ENCODE results near the gene BTG4. TPM values are rescaled to one million over a fixed set of nuclear protein-coding genes. Genes with fewer than 3 reads are reported as not detected.

BTG4 gene
- total and polyA plus RNA-seq, 2 donors (not counting 3 experiments of a cell fraction or from before 2014, with no cell fraction given) = not detected

DNA sequence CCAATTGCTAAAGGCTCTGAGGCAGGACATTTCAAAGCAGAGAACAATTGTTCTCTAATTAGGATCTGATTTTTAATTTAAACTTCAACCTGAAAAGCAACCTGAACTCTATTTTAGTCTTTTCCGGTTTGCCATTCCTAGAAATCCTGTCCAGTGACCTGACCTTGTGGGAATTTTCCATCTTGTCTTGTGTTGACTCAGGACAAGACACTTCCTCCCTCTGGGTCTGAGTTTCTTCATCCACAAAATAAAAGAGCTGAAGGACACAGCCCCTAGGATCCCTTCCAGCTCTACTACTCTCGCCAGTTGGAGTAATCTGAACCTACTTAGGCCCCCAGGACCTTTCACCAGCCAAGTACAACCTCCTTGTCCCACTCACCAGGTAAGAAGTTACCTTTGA is 66.6 kb downstream of the BTG4 start:
- no peaks in the 10 kb centered on the region for H3K36me3 ChIP-seq (ENCODE audit: control insufficient read depth in 2 of 2, extremely low read depth in 1 of 2, insufficient read depth in 2 of 2, low read length in 2 of 2)
- no peak for TF ChIP-seq EZH2 (IDR thresholded peaks at IDR 0.05; ENCODE audit: borderline replicate concordance, low read depth, low read length, severe bottlenecking)
- no peak for TF ChIP-seq POLR2A (IDR thresholded peaks at IDR 0.05; ENCODE audit: low read depth, low read length)
- no peak for TF ChIP-seq FOS (IDR thresholded peaks at IDR 0.05; ENCODE audit: borderline replicate concordance, insufficient read depth, low read length)
- no peak for TF ChIP-seq MYC (IDR thresholded peaks at IDR 0.05; ENCODE audit: low read depth, low read length)
- no peak for TF ChIP-seq POLR2AphosphoS5 (IDR thresholded peaks at IDR 0.05; ENCODE audit: insufficient read depth, low read depth, low read length)
- TF ChIP-seq, protein P1, sequence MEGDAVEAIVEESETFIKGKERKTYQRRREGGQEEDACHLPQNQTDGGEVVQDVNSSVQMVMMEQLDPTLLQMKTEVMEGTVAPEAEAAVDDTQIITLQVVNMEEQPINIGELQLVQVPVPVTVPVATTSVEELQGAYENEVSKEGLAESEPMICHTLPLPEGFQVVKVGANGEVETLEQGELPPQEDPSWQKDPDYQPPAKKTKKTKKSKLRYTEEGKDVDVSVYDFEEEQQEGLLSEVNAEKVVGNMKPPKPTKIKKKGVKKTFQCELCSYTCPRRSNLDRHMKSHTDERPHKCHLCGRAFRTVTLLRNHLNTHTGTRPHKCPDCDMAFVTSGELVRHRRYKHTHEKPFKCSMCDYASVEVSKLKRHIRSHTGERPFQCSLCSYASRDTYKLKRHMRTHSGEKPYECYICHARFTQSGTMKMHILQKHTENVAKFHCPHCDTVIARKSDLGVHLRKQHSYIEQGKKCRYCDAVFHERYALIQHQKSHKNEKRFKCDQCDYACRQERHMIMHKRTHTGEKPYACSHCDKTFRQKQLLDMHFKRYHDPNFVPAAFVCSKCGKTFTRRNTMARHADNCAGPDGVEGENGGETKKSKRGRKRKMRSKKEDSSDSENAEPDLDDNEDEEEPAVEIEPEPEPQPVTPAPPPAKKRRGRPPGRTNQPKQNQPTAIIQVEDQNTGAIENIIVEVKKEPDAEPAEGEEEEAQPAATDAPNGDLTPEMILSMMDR (IDR thresholded peaks at IDR 0.05; ENCODE audit: extremely low read depth in 1 of 2, insufficient read depth in 1 of 2, low read depth in 1 of 2, low read length in 2 of 2) = no peak
- TF ChIP-seq JUN (IDR thresholded peaks at IDR 0.05; ENCODE audit: borderline replicate concordance, insufficient read depth, insufficient read length, low read depth) = no peak
- TF ChIP-seq, protein P2, sequence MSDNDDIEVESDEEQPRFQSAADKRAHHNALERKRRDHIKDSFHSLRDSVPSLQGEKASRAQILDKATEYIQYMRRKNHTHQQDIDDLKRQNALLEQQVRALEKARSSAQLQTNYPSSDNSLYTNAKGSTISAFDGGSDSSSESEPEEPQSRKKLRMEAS (IDR thresholded peaks at IDR 0.05; ENCODE audit: insufficient read depth, insufficient read length) = no peak
- no peak for TF ChIP-seq GATA2 (IDR thresholded peaks at IDR 0.05; ENCODE audit: insufficient read depth, insufficient read length, low read depth, low read length)
- no peak overlapping the region for H3K9ac ChIP-seq (replicated peaks; ENCODE audit: extremely low read depth, insufficient read depth, low read length)
- no peaks in the 10 kb centered on the region for H3K27me3 ChIP-seq (ENCODE audit: control insufficient read depth in 2 of 2, insufficient read depth in 2 of 2, low read length in 2 of 2)
- intact Hi-C loops (cut with micrococcal nuclease) (loop anchor here (10.0 kb wide), 1 partner anchor 981 kb away; no protein-coding TSS in a partner anchor), dilution Hi-C loops (cut with MboI; ENCODE audit: extremely low pct_ligation_motif_present, low sequenced_read_pairs) (no loop called here)
- no TSS peak for BruUV-seq (replicated peaks)
- DNase-seq (ENCODE audit: low read depth, low spot score) (peak; percentile 11), FAIRE-seq (no peak)
- no peaks in the 10 kb centered on the region for H4K20me1 ChIP-seq (replicated peaks; ENCODE audit: control insufficient read depth, extremely low read depth, insufficient read depth, low read length)
- H3K4me2 ChIP-seq (ENCODE audit: insufficient read depth, low read length) = no peak overlapping the region
- ChIA-PET CTCF (interaction anchor here (0.8 to 3.8 kb wide), 9 partner anchors 9 to 998 kb away, joined by 3 to 93 read pairs (median 11); no protein-coding TSS in a partner anchor), POLR2A (no interaction called here)
- H3K9me3 ChIP-seq (replicated peaks; ENCODE audit: control insufficient read depth, insufficient read depth, low read length) = no peaks in the 10 kb centered on the region
- H3K4me3 ChIP-seq (replicated peaks in 1 of 3; ENCODE audit: insufficient read depth in 1 of 3, low read depth in 1 of 3, low read length in 3 of 3) = no peak overlapping the region
- H3K27ac ChIP-seq (ENCODE audit: insufficient read depth, low read depth, low read length) = no peak overlapping the region
- peaks cover 3% of the 10 kb centered on the region for H3K4me1 ChIP-seq (ENCODE audit: control insufficient read depth, extremely low read depth, insufficient read depth, low read length)
- H3K9me1 ChIP-seq (replicated peaks; ENCODE audit: control insufficient read depth, extremely low read depth, insufficient read depth, low read length) = no peaks in the 10 kb centered on the region
- H3K79me2 ChIP-seq (ENCODE audit: control insufficient read depth, insufficient read depth, low read length) = no peaks in the 10 kb centered on the region
- H2AFZ ChIP-seq (ENCODE audit: low read depth, low read length) = no peak overlapping the region

MicroRNAs encoded within 50 kb of the gene (microRNA counts, 767-probe panel; counts per million panel counts)
- microRNA hsa-miR-34b-3p (723 counts per million, percentile 96 among the panel's probes with 10 or more counts), microRNA hsa-miR-34c-3p (723 counts per million, percentile 96 among the panel's probes with 10 or more counts), microRNA hsa-miR-34c-5p (723 counts per million, percentile 96 among the panel's probes with 10 or more counts)

Small RNA genes within 50 kb of the gene (microRNA-seq; reads per million reads assigned to microRNA genes)
- gene MIR34B (ENCODE audit: borderline number of aligned reads, borderline replicate concordance) (not detected), gene MIR34C (ENCODE audit: borderline number of aligned reads, borderline replicate concordance) (4.2 reads per million, percentile 6 among the genes with 10 or more reads in this experiment)

Small RNA genes within 50 kb of the gene (small RNA-seq; reads per million reads assigned to genes)
- gene MIR34B (ENCODE audit: insufficient read depth, insufficient read length, low read depth, low replicate concordance) (not detected), gene MIR34C (ENCODE audit: insufficient read depth, insufficient read length, low read depth, low replicate concordance) (not detected)

Other genes starting within 250 kb of the BTG4 start
- gene POU2AF3, start 213.8 kb downstream of the BTG4 start, total RNA-seq = not detected in 2 replicates
- gene POU2AF3, start 213.8 kb downstream of the BTG4 start, polyA plus RNA-seq = not detected in 2 replicates
- gene POU2AF1, start 133.1 kb downstream of the BTG4 start, total RNA-seq = not detected in 2 replicates
- not detected in 2 replicates for gene POU2AF1, start 133.1 kb downstream of the BTG4 start, polyA plus RNA-seq
- gene HOATZ, start 2.4 kb upstream of the BTG4 start, total RNA-seq = not detected in 2 replicates
- not detected in 2 replicates for gene HOATZ, start 2.4 kb upstream of the BTG4 start, polyA plus RNA-seq
- 2.2 and 2.3 TPM in 2 replicates for gene LAYN, start 28.3 kb upstream of the BTG4 start, total RNA-seq
- 0.43 and 0.92 TPM in 2 replicates for gene LAYN, start 28.3 kb upstream of the BTG4 start, polyA plus RNA-seq
- gene SIK2, start 90.1 kb upstream of the BTG4 start, total RNA-seq = 11.7 and 14.6 TPM in 2 replicates
- gene SIK2, start 90.1 kb upstream of the BTG4 start, polyA plus RNA-seq = 17.1 and 18.9 TPM in 2 replicates